Left lung (tissue), 14 donors: Measurements from ENCODE around the gene SRSF3. TPM values are rescaled to one million over a fixed set of nuclear protein-coding genes. Genes with fewer than 3 reads are reported as not detected.
A peak's percentile ranks its signal among the peaks of the same experiment; 100 is the strongest.

Source experiments
- ATAC-seq: fragments of 200-7000 bp; cut with Tn5 transposase; one replicate; pipeline ENCODE4 v1.9.1; 2020; ENCODE audit warnings: moderate library complexity
- DNase-seq, 4 donors: peaks; one replicate each; pipeline ENCODE4 v3.0.0-alpha.2; 2013 to 2020
- H3K27ac ChIP-seq, 2 donors: fragments of 200-600 bp; sonication (generic) in 1 of 2; one replicate each; pipeline versions ENCODE4 v1.5.0 to v1.8.0; 2020 to 2021
- H3K27me3 ChIP-seq, 2 donors: fragments of 200-600 bp; sonication (generic) in 1 of 2; one replicate each; pipeline versions ENCODE4 v1.5.0 to v1.8.0; 2020 to 2021
- H3K36me3 ChIP-seq, 2 donors: fragments of 200-600 bp; sonication (generic) in 1 of 2; one replicate each; pipeline versions ENCODE4 v1.5.0 to v1.8.0; 2020 to 2021
- H3K4me1 ChIP-seq, 2 donors: fragments of 200-600 bp; one replicate each; pipeline ENCODE4 v1.8.0; 2021
- H3K4me3 ChIP-seq, 2 donors: fragments of 200-600 bp; sonication (generic) in 1 of 2; one replicate each; pipeline versions ENCODE4 v1.5.0 to v1.8.0; 2020 to 2021; ENCODE audit warnings: mild to moderate bottlenecking in 1 of 2
- H3K9me3 ChIP-seq, 2 donors: fragments of 200-600 bp; sonication (generic) in 1 of 2; one replicate each; pipeline versions ENCODE4 v1.5.0 to v1.8.0; 2020 to 2021
- intact Hi-C, 2 donors: fragments of 100-400 bp; cut with DNase I; formaldehyde crosslinking; loops; one replicate each; pipeline versions ENCODE4 v1.11.2 to v1.14.2; 2022
- long read RNA-seq, 12 donors: library from polyadenylated mRNA in 2 of 12; unstranded in 2 of 12; transcript quantifications; one replicate each; pipeline ENCODE4 v2.0.0 and lab custom pipeline, GENCODE V29; 2019 to 2026
- polyA plus RNA-seq, 6 donors: library from polyadenylated mRNA; unstranded; fragments of 120-200 nt; gene quantifications; one replicate each; pipeline ENCODE4 v1.2.1, GENCODE V29; 2013; ENCODE audit not compliant: insufficient read length in 6 of 6
- total RNA-seq, 2 donors: library from RNA; stranded (reverse); fragmentation: NEBNext Ultra II Directional; extraction: Animal tissue kit (Norgen Biotek cat#: 25700); gene quantifications; one replicate each; pipeline ENCODE4 v1.2.1, GENCODE V29; 2021
- TF ChIP-seq, protein P1 (sequence below), 2 donors: fragments of 200-600 bp; sonication (generic) in 1 of 2; IDR thresholded peaks; one replicate each; pipeline versions ENCODE4 v1.5.0 to v1.8.0; 2021; ENCODE audit warnings: antibody characterized with exemption in 2 of 2
- donor health status: DM: no; HTN: yes; CAD: no.
- donor health status: DM: no; HTN: no; CAD: no.

SRSF3 gene
- total RNA-seq = 100 to 1,000 TPM; 173 to 253 TPM
- polyA plus RNA-seq = 100 to 1,000 TPM; 485 to 634 (median 565) TPM
- long read RNA-seq, donor 1, full-length matches to known transcripts = 581 of 645 reads
- long read RNA-seq, donor 1, partial matches to known transcripts = 56 of 645 reads
- long read RNA-seq, donor 1, other reads (novel, unspliced or antisense) = 8 of 645 reads
- long read RNA-seq, donor 2, full-length matches to known transcripts = 506 of 591 reads
- long read RNA-seq, donor 2, partial matches to known transcripts = 72 of 591 reads
- long read RNA-seq, donor 2, other reads (novel, unspliced or antisense) = 13 of 591 reads
- long read RNA-seq, donor 3, full-length matches to known transcripts = 379 of 432 reads
- long read RNA-seq, donor 3, partial matches to known transcripts = 38 of 432 reads
- long read RNA-seq, donor 3, other reads (novel, unspliced or antisense) = 15 of 432 reads
- long read RNA-seq, donor 4, full-length matches to known transcripts = 106 of 115 reads
- long read RNA-seq, donor 4, partial matches to known transcripts = 7 of 115 reads
- long read RNA-seq, donor 4, other reads (novel, unspliced or antisense) = 2 of 115 reads
- long read RNA-seq, donor 5, full-length matches to known transcripts = 465 of 572 reads
- long read RNA-seq, donor 5, partial matches to known transcripts = 97 of 572 reads
- long read RNA-seq, donor 5, other reads (novel, unspliced or antisense) = 10 of 572 reads
- long read RNA-seq, donor 6, full-length matches to known transcripts = 493 of 573 reads
- long read RNA-seq, donor 6, partial matches to known transcripts = 64 of 573 reads
- long read RNA-seq, donor 6, other reads (novel, unspliced or antisense) = 16 of 573 reads
- long read RNA-seq, donor 7, full-length matches to known transcripts = 199 of 216 reads
- long read RNA-seq, donor 7, partial matches to known transcripts = 17 of 216 reads
- long read RNA-seq, donor 7, other reads (novel, unspliced or antisense) = 0 of 216 reads
- long read RNA-seq, donor 8, full-length matches to known transcripts = 221 of 241 reads
- long read RNA-seq, donor 8, partial matches to known transcripts = 15 of 241 reads
- long read RNA-seq, donor 8, other reads (novel, unspliced or antisense) = 5 of 241 reads
- long read RNA-seq, donor 9, transcript SRSF3-205 (1 exons, 2,376 nt) = major isoform, 5 of 6 reads
- long read RNA-seq, donor 9, partial matches to known transcripts = 0 of 6 reads
- long read RNA-seq, donor 9, other reads (novel, unspliced or antisense) = 0 of 6 reads
- long read RNA-seq, donor 10, full-length matches to known transcripts = 138 of 149 reads
- long read RNA-seq, donor 10, partial matches to known transcripts = 4 of 149 reads
- long read RNA-seq, donor 10, other reads (novel, unspliced or antisense) = 7 of 149 reads
- long read RNA-seq, donor 11, full-length matches to known transcripts = 259 of 357 reads
- long read RNA-seq, donor 11, partial matches to known transcripts = 88 of 357 reads
- long read RNA-seq, donor 11, other reads (novel, unspliced or antisense) = 10 of 357 reads
- long read RNA-seq, donor 12, full-length matches to known transcripts = 294 of 320 reads
- long read RNA-seq, donor 12, partial matches to known transcripts = 26 of 320 reads
- long read RNA-seq, donor 12, other reads (novel, unspliced or antisense) = 0 of 320 reads

DNA sequence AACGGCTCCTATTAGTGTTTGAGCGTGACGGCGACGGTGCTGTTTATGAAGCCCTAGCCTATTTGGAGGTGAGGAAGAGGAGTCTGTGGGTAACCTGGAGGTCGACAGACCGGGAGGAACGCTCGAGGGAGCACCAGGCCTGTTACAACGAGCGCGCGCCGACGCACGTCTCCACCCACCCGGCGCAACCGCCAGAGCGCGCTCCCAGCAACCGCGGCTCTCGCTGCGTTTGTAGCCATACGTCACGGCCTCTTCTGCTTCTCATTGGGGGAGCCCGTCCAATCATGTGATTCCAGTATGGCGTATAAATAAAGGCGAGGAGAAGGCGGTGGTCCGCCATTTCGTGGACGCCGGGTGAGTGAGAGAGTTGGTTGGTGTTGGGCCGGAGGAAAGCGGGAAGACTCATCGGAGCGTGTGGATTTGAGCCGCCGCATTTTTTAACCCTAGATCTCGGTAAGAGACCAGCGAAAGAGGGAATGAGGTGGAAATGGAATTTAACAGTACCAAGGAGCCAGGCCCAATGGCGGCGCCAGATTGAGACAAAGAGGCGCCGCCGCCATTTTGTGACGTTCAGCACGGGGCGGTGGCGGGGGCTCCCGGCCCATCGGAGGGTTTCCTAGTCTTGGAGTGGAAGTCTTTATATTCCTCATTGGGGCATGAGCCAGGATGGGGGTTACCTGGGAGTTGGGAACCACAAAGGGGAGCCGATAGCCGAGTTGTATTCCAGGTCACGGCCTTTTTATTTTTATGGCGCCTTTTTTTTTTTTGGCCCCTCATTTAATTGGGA, at the start of gene SRSF3:
Gene SRSF3 (plus strand): TSS at position 334 of the 787 bp plus-strand sequence. CDS start 2,401 bp downstream, outside the sequence.
- Histone ChIP-seq H3K9me3 (no peaks in the 10 kb centered on the region), H3K4me1 (peaks cover 22 to 35% of the 10 kb centered on the region in 2 donors), H3K4me3 (peak within 1 kb of the TSS; percentile 49 to 64), H3K27ac (peak within 1 kb of the TSS; percentile 98 to 99), H3K27me3 (no peaks in the 10 kb centered on the region), H3K36me3 (peaks cover 5 to 29% of the 10 kb centered on the region in 2 donors)
- intact Hi-C loops = no loop called here
- TF ChIP-seq, protein P1, sequence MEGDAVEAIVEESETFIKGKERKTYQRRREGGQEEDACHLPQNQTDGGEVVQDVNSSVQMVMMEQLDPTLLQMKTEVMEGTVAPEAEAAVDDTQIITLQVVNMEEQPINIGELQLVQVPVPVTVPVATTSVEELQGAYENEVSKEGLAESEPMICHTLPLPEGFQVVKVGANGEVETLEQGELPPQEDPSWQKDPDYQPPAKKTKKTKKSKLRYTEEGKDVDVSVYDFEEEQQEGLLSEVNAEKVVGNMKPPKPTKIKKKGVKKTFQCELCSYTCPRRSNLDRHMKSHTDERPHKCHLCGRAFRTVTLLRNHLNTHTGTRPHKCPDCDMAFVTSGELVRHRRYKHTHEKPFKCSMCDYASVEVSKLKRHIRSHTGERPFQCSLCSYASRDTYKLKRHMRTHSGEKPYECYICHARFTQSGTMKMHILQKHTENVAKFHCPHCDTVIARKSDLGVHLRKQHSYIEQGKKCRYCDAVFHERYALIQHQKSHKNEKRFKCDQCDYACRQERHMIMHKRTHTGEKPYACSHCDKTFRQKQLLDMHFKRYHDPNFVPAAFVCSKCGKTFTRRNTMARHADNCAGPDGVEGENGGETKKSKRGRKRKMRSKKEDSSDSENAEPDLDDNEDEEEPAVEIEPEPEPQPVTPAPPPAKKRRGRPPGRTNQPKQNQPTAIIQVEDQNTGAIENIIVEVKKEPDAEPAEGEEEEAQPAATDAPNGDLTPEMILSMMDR (IDR thresholded peaks at IDR 0.05) = peak; percentile 33 to 68
- peak; percentile 97 to 99 (median 98) for DNase-seq
- ATAC-seq = peak; percentile 95

DNA sequence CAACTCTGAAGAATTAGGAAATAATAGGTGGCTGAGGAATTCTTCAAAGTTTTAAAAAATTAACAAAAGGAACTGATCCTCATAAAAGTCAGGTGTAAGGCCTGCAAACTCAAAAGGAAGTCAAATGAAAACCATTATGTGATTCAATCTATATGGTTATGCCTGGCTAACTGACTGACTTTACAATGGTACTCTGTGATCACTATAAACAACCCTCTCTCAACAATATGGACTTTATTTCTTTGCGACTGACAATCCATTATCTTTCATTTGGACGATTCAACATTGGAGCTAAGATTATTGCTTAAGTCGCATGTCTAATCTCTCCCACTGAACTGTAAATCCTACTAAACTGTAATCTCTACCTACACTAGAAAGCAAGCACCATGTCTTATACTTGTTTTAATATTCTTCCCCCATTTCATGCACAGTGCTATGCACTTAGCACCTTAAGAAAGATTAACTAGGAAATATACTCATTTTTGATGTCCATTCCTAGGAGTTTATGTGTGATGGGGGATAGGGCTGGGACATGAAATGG, 48.3 kb upstream of the SRSF3 start:
- intact Hi-C loops = no loop called here
- no peaks in the 10 kb centered on the region for H3K27me3 ChIP-seq
- TF ChIP-seq, protein P1 (IDR thresholded peaks at IDR 0.05) = no peak
- H3K4me3 ChIP-seq = peak overlapping the region; percentile 90 to 99
- H3K4me1 ChIP-seq = peaks cover 18 to 70% of the 10 kb centered on the region in 2 donors
- H3K9me3 ChIP-seq = no peaks in the 10 kb centered on the region
- peak overlapping the region; percentile 96 for H3K27ac ChIP-seq
- ATAC-seq = no peak
- no peak for DNase-seq
- peaks cover 0 to 8% of the 10 kb centered on the region in 2 donors for H3K36me3 ChIP-seq

DNA sequence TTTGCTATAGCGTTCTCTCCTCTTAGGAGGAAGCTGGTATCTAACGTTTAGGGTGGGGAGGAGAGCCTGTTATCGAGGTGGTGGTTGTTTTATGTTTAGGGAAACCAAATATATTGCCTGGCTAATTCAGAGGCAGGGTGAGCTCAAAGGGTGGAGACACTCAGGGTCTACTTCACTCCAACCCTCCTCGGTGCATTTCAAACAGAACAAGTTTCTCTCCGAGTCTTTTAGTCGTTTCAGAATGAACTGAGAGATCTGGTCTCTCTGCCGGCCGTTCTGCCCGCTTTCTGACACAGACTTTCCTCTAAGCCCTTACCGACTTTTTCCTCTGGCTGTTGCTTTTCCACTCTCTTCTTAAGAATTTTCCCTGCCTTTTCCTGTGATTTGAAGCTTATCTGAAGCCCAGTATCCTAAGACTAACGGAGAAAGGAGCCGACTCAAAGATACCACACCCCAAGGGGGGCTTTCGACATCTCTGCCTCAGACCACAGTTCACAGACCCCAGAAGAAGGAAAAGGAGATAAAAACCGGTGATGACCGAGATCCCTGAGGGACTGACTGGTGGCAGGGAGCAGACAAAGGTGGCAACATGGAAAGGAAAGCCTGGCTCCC, 47.7 kb upstream of the SRSF3 start:
- Histone ChIP-seq H3K9me3 (no peaks in the 10 kb centered on the region), H3K27ac (peak overlapping the region; percentile 96), H3K27me3 (no peaks in the 10 kb centered on the region), H3K4me3 (peak overlapping the region; percentile 90 to 99), H3K36me3 (peaks cover 0 to 3% of the 10 kb centered on the region in 2 donors), H3K4me1 (peaks cover 18 to 64% of the 10 kb centered on the region in 2 donors)
- intact Hi-C loops = no loop called here
- ATAC-seq (peak; percentile 39), DNase-seq (peak in 2 of 4 donors; percentile 17 to 37)
- TF ChIP-seq, protein P1 (IDR thresholded peaks at IDR 0.05) = no peak
